ENCODE results near the gene CWF19L2. TPM values are rescaled to one million over a fixed set of nuclear protein-coding genes. Genes with fewer than 3 reads are reported as not detected.
"Not testable (repeated sequence)": the region's sequence is repeated elsewhere in the genome, so short reads cannot be mapped to it uniquely, and the experiment has no call there.

The CWF19L2 gene
- total RNA-seq, 2 experiments from 2014 or later, result 14.1 to 14.3 TPM

DNA sequence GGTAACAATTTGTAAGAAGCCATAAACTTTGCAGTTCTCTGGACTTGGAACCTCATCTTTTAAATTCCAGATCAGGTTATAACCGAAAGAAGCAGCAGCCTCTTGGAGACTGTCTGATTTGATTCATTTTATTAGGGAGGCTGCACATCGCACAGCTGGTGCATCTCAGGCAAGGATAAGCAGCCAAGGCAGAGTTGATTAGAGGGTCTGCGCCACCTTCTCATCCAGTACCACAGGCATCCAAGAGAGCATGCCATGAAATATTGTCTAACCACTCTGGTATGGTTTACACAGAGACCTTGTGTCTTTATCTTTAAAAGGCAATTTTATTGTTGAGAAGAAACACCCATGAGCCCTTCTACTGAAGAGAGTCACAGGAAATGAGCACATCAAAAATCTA is 16.2 kb upstream of the CWF19L2 start:
- H3K27ac Mint-ChIP-seq, result no peak overlapping the region
- DNase-seq (no peak), ATAC-seq (no peak)
- no peaks in the 10 kb centered on the region for H3K9me3 Mint-ChIP-seq (ENCODE audit: low read depth)
- peaks cover 32% of the 10 kb centered on the region for H3K27me3 Mint-ChIP-seq
- H3K36me3 Mint-ChIP-seq (ENCODE audit: low read depth), result no peaks in the 10 kb centered on the region
- ChIA-PET CTCF (no interaction called here), POLR2A (no interaction called here)
- no peak overlapping the region for H3K4me3 Mint-ChIP-seq
- H3K4me1 Mint-ChIP-seq, result no peaks in the 10 kb centered on the region
- intact Hi-C loops (cut with DNase I, micrococcal nuclease), result no loop called here

DNA sequence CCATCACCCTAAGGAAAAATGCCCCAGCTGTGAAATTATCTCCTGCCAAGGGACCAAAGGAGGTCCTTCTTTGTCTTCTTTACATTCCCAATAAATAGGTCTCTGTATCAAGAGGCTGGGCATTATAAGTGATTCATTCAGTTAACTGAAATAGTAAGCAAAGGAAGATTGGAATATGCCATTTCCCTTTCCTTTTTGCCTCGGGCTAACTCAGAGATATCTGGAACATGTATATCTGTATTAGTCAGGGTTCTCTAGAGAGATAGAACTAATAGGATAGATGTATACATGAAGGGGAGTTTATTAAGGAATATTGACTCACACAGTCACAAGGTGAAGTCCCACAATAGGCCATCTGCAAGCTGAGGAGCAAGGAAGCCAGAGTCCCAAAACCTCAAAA is 15.3 kb upstream of the CWF19L2 start:
- ChIA-PET POLR2A (no interaction called here), CTCF (interaction anchor here (0.7 kb wide), 1 partner anchor 216 kb away, joined by 3 read pairs; no protein-coding TSS in a partner anchor)
- H3K4me3 Mint-ChIP-seq, result no peak overlapping the region
- intact Hi-C loops (cut with DNase I, micrococcal nuclease), result no loop called here
- DNase-seq (no peak), ATAC-seq (no peak)
- H3K27ac Mint-ChIP-seq, result no peak overlapping the region
- no peaks in the 10 kb centered on the region for H3K36me3 Mint-ChIP-seq (ENCODE audit: low read depth)
- H3K27me3 Mint-ChIP-seq, result peaks cover 37% of the 10 kb centered on the region
- no peaks in the 10 kb centered on the region for H3K9me3 Mint-ChIP-seq (ENCODE audit: low read depth)
- H3K4me1 Mint-ChIP-seq, result no peaks in the 10 kb centered on the region

DNA sequence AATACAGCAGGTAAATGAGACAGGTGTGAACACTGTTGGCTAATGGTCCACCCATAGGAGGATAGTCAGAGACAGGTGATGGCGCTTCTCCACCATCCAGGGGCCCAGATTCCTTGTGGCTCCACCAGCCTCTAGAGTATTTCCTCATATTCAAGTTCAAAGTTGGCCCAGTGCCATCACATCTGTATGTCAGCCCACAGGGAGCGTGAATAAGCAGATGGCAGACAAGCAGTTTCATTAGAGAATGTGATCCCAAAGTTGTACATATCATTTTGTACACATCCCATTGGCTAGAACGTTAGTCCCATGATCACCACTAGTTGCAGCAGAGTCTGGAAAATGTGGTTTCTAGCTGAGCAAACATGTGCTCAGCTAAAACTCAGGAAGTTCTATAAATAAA is 11.0 kb upstream of the CWF19L2 start:
- Mint-ChIP-seq H3K27me3 (peaks cover 29% of the 10 kb centered on the region), H3K27ac (no peak overlapping the region), H3K36me3 (ENCODE audit: low read depth) (no peaks in the 10 kb centered on the region), H3K4me1 (no peaks in the 10 kb centered on the region), H3K9me3 (ENCODE audit: low read depth) (peaks cover 4% of the 10 kb centered on the region), H3K4me3 (no peak overlapping the region)
- no peak for DNase-seq
- CTCF ChIA-PET, result no interaction called here
- intact Hi-C loops (cut with DNase I, micrococcal nuclease), result no loop called here
- POLR2A ChIA-PET, result no interaction called here
- no peak for ATAC-seq

DNA sequence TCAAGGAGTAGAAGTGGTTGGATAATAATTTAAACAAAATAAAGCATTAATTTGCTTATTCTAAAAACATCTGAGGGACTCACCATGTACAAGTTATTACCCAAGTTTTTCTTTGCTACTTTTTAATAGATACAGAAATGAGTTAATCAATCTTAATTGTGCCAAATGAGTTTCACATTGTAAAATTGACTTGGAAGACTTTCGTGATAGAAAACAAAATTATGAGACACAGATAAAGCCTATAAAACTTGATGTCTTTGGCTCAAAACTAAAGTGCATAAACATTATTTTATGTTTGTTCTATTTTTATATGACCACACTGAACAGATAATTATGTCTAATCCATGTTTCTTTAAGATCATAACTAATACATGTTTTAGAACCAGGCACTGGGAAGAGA is 10.1 kb upstream of the CWF19L2 start:
- Mint-ChIP-seq H3K27me3 (peaks cover 30% of the 10 kb centered on the region), H3K36me3 (ENCODE audit: low read depth) (no peaks in the 10 kb centered on the region), H3K4me1 (no peaks in the 10 kb centered on the region), H3K9me3 (ENCODE audit: low read depth) (peaks cover 7% of the 10 kb centered on the region), H3K4me3 (no peak overlapping the region), H3K27ac (no peak overlapping the region)
- CTCF ChIA-PET, result no interaction called here
- ATAC-seq (no peak), DNase-seq (no peak)
- POLR2A ChIA-PET, result no interaction called here
- intact Hi-C loops (cut with DNase I, micrococcal nuclease), result no loop called here

DNA sequence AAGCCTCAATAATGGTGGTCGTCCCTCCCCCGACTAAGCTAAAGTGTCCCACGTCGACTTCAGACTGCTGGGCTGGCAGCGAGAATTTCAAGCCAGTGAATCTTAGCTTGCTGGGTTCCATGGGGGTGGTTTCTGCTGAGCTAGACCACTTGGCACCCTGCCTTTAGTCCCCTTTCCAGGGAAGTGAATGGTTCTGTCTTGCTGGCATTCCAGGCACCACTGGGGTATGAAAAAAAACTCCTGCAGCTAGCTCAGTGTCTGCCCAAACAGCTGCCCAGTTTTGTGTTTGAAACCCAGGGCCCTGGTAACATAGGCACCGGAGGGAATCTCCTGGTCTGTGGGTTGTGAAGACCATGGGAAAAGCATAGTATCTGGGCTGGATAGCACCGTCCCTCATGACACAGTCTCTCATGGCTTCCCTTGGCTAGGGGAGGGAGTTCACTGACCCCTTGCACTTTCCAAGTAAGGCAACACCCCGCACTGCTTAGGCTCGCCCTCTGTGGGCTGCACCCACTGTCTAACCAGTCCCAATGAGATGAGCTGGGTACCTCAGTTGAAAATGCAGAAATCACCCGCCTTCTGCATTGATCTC is 8.7 kb upstream of the CWF19L2 start:
- H3K9me3 Mint-ChIP-seq (ENCODE audit: low read depth); H3K4me3 Mint-ChIP-seq; H3K27ac Mint-ChIP-seq; POLR2A ChIA-PET; H3K36me3 Mint-ChIP-seq (ENCODE audit: low read depth); H3K4me1 Mint-ChIP-seq; CTCF ChIA-PET; intact Hi-C loops (cut with DNase I, micrococcal nuclease); ATAC-seq; DNase-seq: not testable (repeated sequence)
- H3K27me3 Mint-ChIP-seq, result peaks cover 25% of the 10 kb centered on the region

DNA sequence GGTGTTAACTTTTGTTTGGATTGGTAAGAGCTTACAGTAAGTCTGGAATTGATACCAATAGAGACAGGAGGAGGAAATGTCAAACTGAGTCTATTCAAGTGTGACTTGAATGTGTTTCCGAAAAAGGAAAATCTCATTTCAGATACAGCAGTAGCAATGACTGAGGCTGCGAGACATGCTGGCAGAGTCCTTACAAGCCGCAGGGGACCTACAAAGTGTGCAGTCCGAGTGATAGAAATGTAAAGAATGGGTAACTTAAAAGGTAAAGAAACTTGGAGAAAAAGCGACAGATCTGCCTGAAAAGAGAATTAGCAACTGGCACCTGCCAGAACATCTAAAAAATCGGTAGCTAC is 444 bp downstream of the CWF19L2 start:
- peak; percentile 33 for ATAC-seq
- Mint-ChIP-seq H3K9me3 (ENCODE audit: low read depth) (no peaks in the 10 kb centered on the region), H3K4me3 (peak overlapping the region; percentile 84), H3K36me3 (ENCODE audit: low read depth) (peaks cover 4% of the 10 kb centered on the region), H3K27ac (peak overlapping the region; percentile 95), H3K4me1 (peaks cover 21% of the 10 kb centered on the region), H3K27me3 (no peaks in the 10 kb centered on the region)
- ChIA-PET POLR2A (interaction anchor here (0.6 kb wide), 1 partner anchor 13 kb away, joined by 3 read pairs; no protein-coding TSS in a partner anchor), CTCF (interaction anchor here (0.5 to 1.2 kb wide), 2 partner anchors 69 to 106 kb away, joined by 3 to 4 read pairs; no protein-coding TSS in a partner anchor)
- intact Hi-C loops (cut with DNase I, micrococcal nuclease), result loop anchor here (1.0 to 10.0 kb wide), 8 partner anchors 108 to 1434 kb away; partner anchors contain the start of genes ALKBH8 (in 2 of the 2), AASDHPPT (in 1 of the 2), C11orf65 (in 1 of the 2) and DDX10 (in 1 of the 2)
- DNase-seq, result peak; percentile 33

DNA sequence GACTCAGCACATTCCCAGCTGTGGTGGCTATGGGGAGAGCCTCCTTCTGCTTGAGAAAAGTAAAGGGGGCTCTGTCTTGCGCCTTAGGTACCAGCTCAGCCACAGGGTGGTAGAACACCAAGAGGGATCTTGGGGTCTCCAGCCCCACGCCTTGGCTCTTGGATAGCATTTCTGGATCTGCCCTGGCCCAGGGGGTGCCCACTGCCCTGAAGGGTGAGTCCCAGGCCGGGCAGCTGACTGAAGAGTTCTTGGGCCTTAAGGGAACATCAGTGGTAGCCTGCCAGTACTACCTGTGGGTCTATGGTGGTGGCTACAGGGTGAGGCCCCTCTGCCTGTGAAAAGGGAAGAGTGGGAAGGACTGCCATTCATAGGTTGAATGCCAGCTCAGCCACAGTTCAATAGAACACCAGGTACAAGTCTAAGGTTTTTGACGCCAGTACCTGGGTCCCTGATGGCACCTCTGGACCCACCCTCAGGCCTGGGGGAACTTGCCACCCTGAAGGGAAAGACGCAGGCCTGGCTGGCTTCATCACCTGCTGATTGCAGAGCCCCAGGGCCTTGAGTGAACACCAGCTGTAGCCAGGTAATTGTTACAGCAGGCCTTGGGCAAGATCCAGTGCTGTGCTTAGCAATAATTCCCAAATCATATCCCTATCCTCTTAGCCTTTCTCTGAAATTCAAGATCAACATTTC is 3.9 kb downstream of the CWF19L2 start:
- intact Hi-C loops (cut with DNase I, micrococcal nuclease), result loop anchor here in 1 of 2 experiments (10.0 kb wide), 1 partner anchor 1211 kb away; the partner anchor contains the start of gene DDX10
- no peak for ATAC-seq
- DNase-seq, result no peak
- ChIA-PET CTCF (no interaction called here), POLR2A (no interaction called here)
- peaks cover 16% of the 10 kb centered on the region for H3K36me3 Mint-ChIP-seq (ENCODE audit: low read depth)
- no peak overlapping the region for H3K4me3 Mint-ChIP-seq
- no peaks in the 10 kb centered on the region for H3K27me3 Mint-ChIP-seq
- no peaks in the 10 kb centered on the region for H3K9me3 Mint-ChIP-seq (ENCODE audit: low read depth)
- H3K4me1 Mint-ChIP-seq, result peaks cover 29% of the 10 kb centered on the region
- H3K27ac Mint-ChIP-seq, result no peak overlapping the region

DNA sequence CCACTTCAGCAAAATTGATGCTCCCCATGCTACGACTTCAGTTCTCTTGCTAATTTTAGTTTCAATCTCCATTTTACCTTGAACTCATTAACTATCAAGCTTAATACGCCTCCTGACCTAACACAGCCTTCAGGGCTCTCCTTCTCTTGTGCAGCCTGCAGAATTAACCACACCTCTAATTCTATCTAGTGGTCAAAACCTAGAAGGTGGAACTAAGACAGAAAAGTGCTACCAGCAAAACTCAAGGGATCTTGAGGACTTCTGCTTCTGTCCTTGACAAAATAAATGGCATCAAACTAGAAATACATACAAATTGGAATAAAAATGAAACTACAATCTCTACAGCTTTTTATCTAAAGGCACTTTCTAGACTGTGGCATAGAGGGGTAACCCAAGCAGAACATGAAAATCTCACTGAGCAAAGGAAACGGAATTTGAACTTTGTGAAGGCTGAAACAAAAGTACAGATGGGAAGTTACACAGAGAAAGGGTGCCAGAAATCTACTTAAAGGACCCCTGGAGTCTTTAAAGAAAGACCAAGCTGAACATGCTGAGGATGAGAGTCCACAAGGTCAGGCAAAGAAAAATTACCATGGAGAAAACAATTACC is 10.7 kb downstream of the CWF19L2 start:
- no peak overlapping the region for H3K4me3 Mint-ChIP-seq
- H3K36me3 Mint-ChIP-seq (ENCODE audit: low read depth), result peaks cover 45% of the 10 kb centered on the region
- H3K9me3 Mint-ChIP-seq (ENCODE audit: low read depth), result no peaks in the 10 kb centered on the region
- ATAC-seq, result no peak
- POLR2A ChIA-PET, result no interaction called here
- intact Hi-C loops (cut with DNase I, micrococcal nuclease), result no loop called here
- no peaks in the 10 kb centered on the region for H3K27me3 Mint-ChIP-seq
- CTCF ChIA-PET, result interaction anchor here (1.2 kb wide), 1 partner anchor 102 kb away, joined by 4 read pairs; no protein-coding TSS in a partner anchor
- H3K4me1 Mint-ChIP-seq, result peaks cover 27% of the 10 kb centered on the region
- no peak overlapping the region for H3K27ac Mint-ChIP-seq
- no peak for DNase-seq

DNA sequence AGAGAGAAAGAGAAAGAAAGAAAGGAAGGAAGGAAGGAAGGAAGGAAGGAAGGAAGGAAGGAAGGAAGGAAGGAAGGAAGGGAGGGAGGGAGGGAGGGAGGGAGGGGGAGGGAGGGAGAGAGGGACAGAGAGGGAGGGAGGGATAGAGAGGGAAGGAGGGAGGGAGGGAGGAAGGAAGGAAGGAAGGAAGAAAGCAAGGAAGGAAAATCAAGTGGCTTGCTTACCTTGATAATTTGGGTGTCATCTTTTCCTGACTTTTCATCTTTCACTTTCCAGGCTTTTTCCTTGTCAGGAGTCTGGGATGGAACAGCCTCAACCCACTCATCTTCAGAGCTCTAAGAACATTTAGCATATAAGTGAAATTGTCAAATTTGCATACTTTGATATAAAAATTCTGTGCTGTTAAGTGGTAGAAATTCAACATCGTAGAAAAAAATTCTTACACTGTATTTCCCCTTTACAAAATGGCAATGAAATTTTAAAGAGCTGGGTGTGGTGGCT is 14.9 kb downstream of the CWF19L2 start:
- no peak for ATAC-seq
- ChIA-PET POLR2A (no interaction called here), CTCF (no interaction called here)
- no peak overlapping the region for H3K27ac Mint-ChIP-seq
- no peaks in the 10 kb centered on the region for H3K27me3 Mint-ChIP-seq
- H3K4me1 Mint-ChIP-seq, result peaks cover 23% of the 10 kb centered on the region
- no peaks in the 10 kb centered on the region for H3K9me3 Mint-ChIP-seq (ENCODE audit: low read depth)
- no peak for DNase-seq
- peaks cover 54% of the 10 kb centered on the region for H3K36me3 Mint-ChIP-seq (ENCODE audit: low read depth)
- H3K4me3 Mint-ChIP-seq, result no peak overlapping the region
- intact Hi-C loops (cut with DNase I, micrococcal nuclease), result no loop called here

DNA sequence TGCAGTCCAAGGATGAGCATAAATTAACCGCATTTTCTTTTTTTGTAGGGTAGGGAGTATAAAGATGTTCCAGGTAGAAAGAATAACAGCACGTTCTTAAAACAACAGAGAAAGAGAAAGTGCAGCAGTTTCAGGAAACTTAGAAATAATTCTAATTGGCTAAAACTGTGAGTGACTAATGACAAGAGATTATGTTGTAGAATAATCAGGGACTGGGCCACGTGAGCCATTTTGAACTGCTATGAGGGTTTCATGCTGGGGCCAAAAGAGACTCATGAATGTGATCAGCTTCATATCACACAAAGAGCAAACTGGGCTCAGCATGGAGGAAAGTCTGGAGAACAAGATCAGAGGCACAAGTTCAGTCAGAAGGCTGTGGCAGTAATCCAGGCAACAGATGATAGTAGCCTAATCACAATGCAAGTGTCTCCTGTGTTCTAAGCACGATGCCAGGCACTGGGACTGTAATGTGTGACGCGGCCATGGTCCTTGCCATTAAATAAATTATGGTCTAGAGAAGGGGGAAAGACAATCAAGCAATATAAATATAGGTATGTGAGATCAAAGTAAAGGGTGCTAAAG is 17.9 kb downstream of the CWF19L2 start:
- intact Hi-C loops (cut with DNase I, micrococcal nuclease), result no loop called here
- CTCF ChIA-PET, result no interaction called here
- Mint-ChIP-seq H3K36me3 (ENCODE audit: low read depth) (peaks cover 37% of the 10 kb centered on the region), H3K27ac (no peak overlapping the region), H3K27me3 (no peaks in the 10 kb centered on the region), H3K4me1 (peaks cover 13% of the 10 kb centered on the region), H3K9me3 (ENCODE audit: low read depth) (no peaks in the 10 kb centered on the region), H3K4me3 (no peak overlapping the region)
- POLR2A ChIA-PET, result no interaction called here
- no peak for ATAC-seq
- DNase-seq, result no peak

DNA sequence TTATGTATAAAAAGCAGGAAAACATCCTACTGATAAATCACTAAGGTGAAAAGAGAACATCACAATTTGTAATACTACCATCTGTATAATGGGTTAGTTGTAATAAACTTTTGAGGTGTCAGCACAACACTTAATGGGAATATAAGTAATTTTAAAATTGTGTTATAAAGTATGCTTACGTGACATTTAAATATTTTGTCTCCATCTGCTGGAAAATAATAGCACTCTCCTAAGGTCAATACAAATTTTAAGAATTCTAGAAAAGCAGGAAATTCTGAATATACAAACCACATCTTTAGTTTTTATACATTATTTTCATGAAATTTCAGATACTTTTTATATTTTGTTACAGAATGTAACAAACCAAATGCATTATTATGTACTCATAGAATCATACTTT is 19.5 kb downstream of the CWF19L2 start:
- CTCF ChIA-PET, result no interaction called here
- peaks cover 6% of the 10 kb centered on the region for H3K4me1 Mint-ChIP-seq
- ATAC-seq (no peak), DNase-seq (no peak)
- H3K27ac Mint-ChIP-seq, result no peak overlapping the region
- H3K9me3 Mint-ChIP-seq (ENCODE audit: low read depth), result no peaks in the 10 kb centered on the region
- intact Hi-C loops (cut with DNase I, micrococcal nuclease), result no loop called here
- POLR2A ChIA-PET, result no interaction called here
- H3K27me3 Mint-ChIP-seq, result no peaks in the 10 kb centered on the region
- H3K36me3 Mint-ChIP-seq (ENCODE audit: low read depth), result peaks cover 27% of the 10 kb centered on the region
- H3K4me3 Mint-ChIP-seq, result no peak overlapping the region

All from activated CD4-positive, alpha-beta T cell treated with anti-CD3 and anti-CD28 coated beads for 36 hours (primary cell).